ENCODE measurements around the gene EMC9.

EMC9 gene

GRCh38 chr14:24177041-24177825, 35.8 kb upstream of the EMC9 start:
- DNase-seq (ENCODE audit: low read depth): no peak

- no peak for DNase-seq (ENCODE audit: low read depth)
Observed at GRCh38 chr14:24176599-24176998, 35.2 kb upstream of the EMC9 start.

GRCh38 chr14:24172871-24173281, 31.5 kb upstream of the EMC9 start:
- DNase-seq (ENCODE audit: low read depth): no peak

GRCh38 chr14:24172261-24172860, 31.0 kb upstream of the EMC9 start:
- no peak for DNase-seq (ENCODE audit: low read depth)

- peak; percentile 55 for DNase-seq (ENCODE audit: low read depth)
Observed at GRCh38 chr14:24171422-24172260, 30.2 kb upstream of the EMC9 start, which contains the start of gene REC8. Gene REC8 (plus strand): TSS chr14:24172080. CDS start chr14:24172553, 473 bp downstream.

- no peak for DNase-seq (ENCODE audit: low read depth)
Observed at GRCh38 chr14:24167469-24168114, 26.2 kb upstream of the EMC9 start.

GRCh38 chr14:24165785-24166184, 24.4 kb upstream of the EMC9 start:
- DNase-seq (ENCODE audit: low read depth): no peak

GRCh38 chr14:24164518-24164991, 23.2 kb upstream of the EMC9 start:
- DNase-seq (ENCODE audit: low read depth): no peak

- DNase-seq (ENCODE audit: low read depth): no peak
Observed at GRCh38 chr14:24162093-24162492, 20.7 kb upstream of the EMC9 start.

GRCh38 chr14:24160850-24161804, 19.7 kb upstream of the EMC9 start, which contains the start of gene IRF9:
Gene IRF9 (plus strand): TSS chr14:24161265. CDS start chr14:24162145, 880 bp downstream.
- DNase-seq (ENCODE audit: low read depth): peak; percentile 95

- DNase-seq (ENCODE audit: low read depth): no peak
Observed at GRCh38 chr14:24160499-24160849, 19.1 kb upstream of the EMC9 start.

- DNase-seq (ENCODE audit: low read depth): no peak
Observed at GRCh38 chr14:24159777-24160498, 18.5 kb upstream of the EMC9 start.

GRCh38 chr14:24157331-24157730, 15.9 kb upstream of the EMC9 start:
- DNase-seq (ENCODE audit: low read depth): no peak

- DNase-seq (ENCODE audit: low read depth): no peak
Observed at GRCh38 chr14:24156840-24157239, 15.4 kb upstream of the EMC9 start.

GRCh38 chr14:24155100-24155499, 13.7 kb upstream of the EMC9 start:
- DNase-seq (ENCODE audit: low read depth): no peak

GRCh38 chr14:24151404-24152080, 10.2 kb upstream of the EMC9 start:
- no peak for DNase-seq (ENCODE audit: low read depth)

GRCh38 chr14:24150993-24151392, 9.6 kb upstream of the EMC9 start:
- DNase-seq (ENCODE audit: low read depth): no peak

GRCh38 chr14:24150567-24150966, 9.2 kb upstream of the EMC9 start:
- DNase-seq (ENCODE audit: low read depth): no peak

GRCh38 chr14:24150061-24150460, 8.7 kb upstream of the EMC9 start:
- no peak for DNase-seq (ENCODE audit: low read depth)

Data from stimulated activated CD8-positive, alpha-beta memory T cell treated with anti-CD3 and anti-CD28 coated beads, Interleukin-4, amount 100 ng/mL, for 24 hours (primary cell).